ENCODE measurements around the gene SDK1. TPM values are rescaled to one million over a fixed set of nuclear protein-coding genes. Genes with fewer than 3 reads are reported as not detected.

SDK1 gene
- total RNA-seq, 1 donor from 2014 or later: 16.7 TPM

DNA sequence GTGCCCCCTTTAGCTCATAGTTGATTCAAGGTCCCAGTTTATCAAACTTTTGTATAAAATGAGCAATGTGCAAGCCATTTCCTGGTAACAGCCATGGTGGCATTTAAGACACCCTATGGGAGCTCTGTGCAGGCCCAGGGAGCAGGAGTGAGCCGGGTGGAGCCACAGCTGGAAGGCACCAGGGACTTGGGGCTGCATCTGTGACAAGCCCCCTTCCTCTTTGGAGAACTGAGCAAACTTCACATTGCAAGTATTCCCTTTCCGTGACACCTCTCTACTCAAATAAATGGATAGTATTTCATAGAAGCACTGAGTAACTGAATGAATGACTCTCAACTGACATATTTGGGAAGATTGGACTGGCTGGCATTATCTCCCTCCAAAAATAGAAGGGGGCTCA, 822.3 kb downstream of the SDK1 start:
- Histone ChIP-seq H3K27ac (no peak overlapping the region), H3K9me3 (peaks cover 4% of the 10 kb centered on the region), H3K4me3 (no peak overlapping the region), H3K4me1 (no peaks in the 10 kb centered on the region), H3K27me3 (no peaks in the 10 kb centered on the region), H3K36me3 (no peaks in the 10 kb centered on the region)
- intact Hi-C loops (cut with DNase I): no loop called here
- no peak for TF ChIP-seq POLR2A (IDR thresholded peaks at IDR 0.05)
- DNase-seq (ENCODE audit: extremely low spot score in 2 of 2): no peak

DNA sequence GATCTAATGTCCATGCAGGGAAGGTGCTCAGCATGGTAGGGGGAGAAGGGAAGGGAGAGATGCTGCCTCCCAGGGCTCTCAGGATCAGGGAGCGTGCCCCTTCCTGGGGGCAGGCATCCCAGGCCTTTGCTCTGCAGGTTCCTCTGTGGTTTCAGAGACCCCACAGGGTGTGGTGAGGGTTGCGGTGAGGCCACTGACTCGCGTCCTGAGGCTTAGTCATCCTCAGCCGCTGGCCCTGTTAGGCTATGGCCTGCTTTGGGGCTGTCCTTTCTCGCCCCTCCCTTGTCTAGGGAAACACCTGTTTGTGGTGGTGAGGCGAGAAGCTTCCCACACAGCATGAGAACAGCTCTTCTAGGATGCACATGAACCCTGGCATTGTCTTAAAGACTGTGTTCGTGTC, 822.8 kb downstream of the SDK1 start:
- TF ChIP-seq POLR2A (IDR thresholded peaks at IDR 0.05) (no peak), POLR2AphosphoS5 (IDR thresholded peaks at IDR 0.05; ENCODE audit: insufficient read depth in 1 of 2, low read depth in 1 of 2) (no peak)
- TF ChIP-seq, protein P1, sequence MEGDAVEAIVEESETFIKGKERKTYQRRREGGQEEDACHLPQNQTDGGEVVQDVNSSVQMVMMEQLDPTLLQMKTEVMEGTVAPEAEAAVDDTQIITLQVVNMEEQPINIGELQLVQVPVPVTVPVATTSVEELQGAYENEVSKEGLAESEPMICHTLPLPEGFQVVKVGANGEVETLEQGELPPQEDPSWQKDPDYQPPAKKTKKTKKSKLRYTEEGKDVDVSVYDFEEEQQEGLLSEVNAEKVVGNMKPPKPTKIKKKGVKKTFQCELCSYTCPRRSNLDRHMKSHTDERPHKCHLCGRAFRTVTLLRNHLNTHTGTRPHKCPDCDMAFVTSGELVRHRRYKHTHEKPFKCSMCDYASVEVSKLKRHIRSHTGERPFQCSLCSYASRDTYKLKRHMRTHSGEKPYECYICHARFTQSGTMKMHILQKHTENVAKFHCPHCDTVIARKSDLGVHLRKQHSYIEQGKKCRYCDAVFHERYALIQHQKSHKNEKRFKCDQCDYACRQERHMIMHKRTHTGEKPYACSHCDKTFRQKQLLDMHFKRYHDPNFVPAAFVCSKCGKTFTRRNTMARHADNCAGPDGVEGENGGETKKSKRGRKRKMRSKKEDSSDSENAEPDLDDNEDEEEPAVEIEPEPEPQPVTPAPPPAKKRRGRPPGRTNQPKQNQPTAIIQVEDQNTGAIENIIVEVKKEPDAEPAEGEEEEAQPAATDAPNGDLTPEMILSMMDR (IDR thresholded peaks at IDR 0.05): no peak
- Histone ChIP-seq H3K36me3 (no peaks in the 10 kb centered on the region), H3K9me3 (peaks cover 4% of the 10 kb centered on the region), H3K27me3 (no peaks in the 10 kb centered on the region), H3K4me3 (no peak overlapping the region), H3K4me1 (no peaks in the 10 kb centered on the region), H3K27ac (no peak overlapping the region)
- no peak for DNase-seq (ENCODE audit: extremely low spot score in 2 of 2)
- intact Hi-C loops (cut with DNase I): no loop called here

DNA sequence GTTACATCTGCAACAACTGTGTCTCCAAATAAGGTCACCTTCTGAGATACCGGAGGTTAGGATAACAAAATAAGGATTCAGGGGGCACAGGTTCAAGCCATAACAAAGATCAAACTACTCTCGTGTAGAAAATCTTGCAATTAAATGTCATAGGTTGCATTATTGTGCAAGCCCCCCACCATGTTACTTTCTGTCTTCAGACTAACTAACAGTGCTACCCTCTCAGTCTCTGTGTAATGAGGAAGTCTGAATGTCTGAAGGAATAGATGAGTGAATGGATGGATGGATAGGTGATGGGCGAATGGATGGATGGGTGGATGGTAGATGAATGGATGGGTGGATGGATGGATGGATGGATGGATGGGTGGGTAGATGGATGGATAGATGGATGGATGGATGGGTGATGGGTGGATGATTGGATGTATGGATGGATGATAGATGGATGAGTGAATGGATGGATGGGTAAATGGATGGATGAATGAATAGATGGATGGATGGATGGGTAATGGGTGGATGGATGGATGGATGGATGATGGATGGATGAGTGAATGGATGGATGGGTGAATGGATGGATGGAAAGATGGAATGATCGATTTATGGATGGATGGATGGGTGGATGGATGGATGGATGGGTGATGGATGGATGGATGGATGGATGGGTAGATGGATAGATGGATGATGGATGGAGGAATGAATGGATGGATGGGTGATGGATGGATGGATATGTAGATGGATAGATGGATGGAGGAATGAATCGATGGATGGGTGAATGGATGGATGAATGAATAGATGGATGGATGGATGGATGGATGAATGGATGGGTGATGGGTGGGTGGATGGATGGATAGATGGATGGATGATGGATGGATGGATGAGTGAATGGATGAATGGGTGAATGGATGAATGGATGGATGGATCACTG, 823.8 kb downstream of the SDK1 start:
- intact Hi-C loops (cut with DNase I): no loop called here
- Histone ChIP-seq H3K4me1 (no peaks in the 10 kb centered on the region), H3K27ac (no peak overlapping the region), H3K27me3 (no peaks in the 10 kb centered on the region), H3K9me3 (peaks cover 4% of the 10 kb centered on the region), H3K4me3 (no peak overlapping the region), H3K36me3 (no peaks in the 10 kb centered on the region)
- TF ChIP-seq POLR2A (IDR thresholded peaks at IDR 0.05): no peak
- TF ChIP-seq, protein P1 (IDR thresholded peaks at IDR 0.05): no peak
- no peak for TF ChIP-seq POLR2AphosphoS5 (IDR thresholded peaks at IDR 0.05; ENCODE audit: insufficient read depth in 1 of 2, low read depth in 1 of 2)
- no peak for DNase-seq (ENCODE audit: extremely low spot score in 2 of 2)

DNA sequence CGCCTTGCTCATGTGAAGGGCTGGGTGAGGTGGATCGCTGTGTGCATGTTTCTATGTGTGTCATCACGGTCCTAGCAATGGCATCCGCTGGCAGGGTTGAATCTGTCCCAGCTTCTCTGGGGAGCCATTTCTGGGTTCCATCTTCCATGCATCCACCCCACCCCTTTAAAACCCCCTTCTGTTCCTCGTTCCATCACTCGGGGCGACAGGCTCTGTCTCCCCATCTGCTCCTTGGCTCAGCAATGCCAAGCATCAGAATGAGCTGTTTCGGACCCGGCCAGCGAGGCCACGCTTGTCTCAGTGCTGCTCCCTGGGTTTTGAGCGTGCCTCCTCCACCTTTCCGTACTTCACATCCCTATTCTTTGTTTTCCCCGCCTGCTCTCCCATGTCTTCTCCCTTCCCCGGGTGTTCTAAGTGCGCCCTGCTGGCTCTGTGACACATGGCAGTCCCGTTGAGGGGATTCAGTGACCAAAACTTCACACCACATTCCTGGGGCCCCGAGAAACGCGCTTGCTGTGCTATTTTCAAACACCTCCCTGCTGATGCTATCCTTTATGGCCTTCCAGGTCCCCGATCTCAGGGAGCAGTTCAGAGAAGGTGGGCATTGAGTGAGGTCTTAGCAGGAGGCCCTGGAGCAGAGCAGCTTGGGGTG, 827.0 kb downstream of the SDK1 start:
- Histone ChIP-seq H3K4me3 (no peak overlapping the region), H3K27me3 (no peaks in the 10 kb centered on the region), H3K27ac (no peak overlapping the region), H3K9me3 (no peaks in the 10 kb centered on the region), H3K36me3 (no peaks in the 10 kb centered on the region), H3K4me1 (no peaks in the 10 kb centered on the region)
- intact Hi-C loops (cut with DNase I): no loop called here
- no peak for DNase-seq (ENCODE audit: extremely low spot score in 2 of 2)
- TF ChIP-seq, protein P1 (IDR thresholded peaks at IDR 0.05): no peak
- TF ChIP-seq POLR2AphosphoS5 (IDR thresholded peaks at IDR 0.05; ENCODE audit: insufficient read depth in 1 of 2, low read depth in 1 of 2): no peak

DNA sequence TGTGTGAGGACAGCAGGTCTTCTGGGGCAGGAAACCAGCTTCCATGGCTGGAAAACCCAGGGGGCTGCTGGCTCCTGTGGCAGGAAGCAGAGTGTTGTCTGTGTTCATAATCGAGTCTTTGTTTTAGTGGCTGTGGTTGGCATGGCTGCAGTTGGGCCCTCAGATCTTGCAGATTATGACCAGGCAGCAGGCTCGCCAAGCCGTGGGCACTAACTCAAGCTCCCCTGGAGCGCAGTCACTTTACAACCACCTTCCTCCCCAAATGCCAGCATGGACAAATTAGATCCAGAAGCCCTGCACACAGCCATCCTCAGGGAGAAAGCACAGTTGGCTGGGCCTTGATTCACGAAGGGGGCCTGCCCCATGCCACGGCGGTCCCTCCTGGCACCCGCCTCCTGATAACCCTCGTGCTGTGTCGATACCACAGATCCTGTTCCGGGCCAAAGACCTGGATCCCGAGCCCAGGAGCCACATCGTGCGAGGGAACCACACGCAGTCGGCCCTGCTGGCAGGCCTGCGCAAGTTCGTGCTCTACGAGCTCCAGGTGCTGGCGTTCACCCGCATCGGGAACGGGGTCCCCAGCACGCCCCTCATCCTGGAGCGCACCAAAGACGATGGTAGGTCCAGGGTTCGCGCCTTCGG, 828.5 kb downstream of the SDK1 start:
- Histone ChIP-seq H3K4me1 (no peaks in the 10 kb centered on the region), H3K27me3 (no peaks in the 10 kb centered on the region), H3K9me3 (no peaks in the 10 kb centered on the region), H3K27ac (no peak overlapping the region), H3K36me3 (no peaks in the 10 kb centered on the region), H3K4me3 (no peak overlapping the region)
- intact Hi-C loops (cut with DNase I): no loop called here
- DNase-seq (ENCODE audit: extremely low spot score in 2 of 2): no peak
- TF ChIP-seq POLR2AphosphoS5 (IDR thresholded peaks at IDR 0.05; ENCODE audit: insufficient read depth in 1 of 2, low read depth in 1 of 2) (no peak), POLR2A (IDR thresholded peaks at IDR 0.05) (no peak)
- TF ChIP-seq, protein P1 (IDR thresholded peaks at IDR 0.05): no peak

Measured in vagina (tissue), 2 donors.